ENCODE results near the gene EVX2.

EVX2 gene

GRCh38 chr2:176094349-176094748, 10.6 kb upstream of the EVX2 start:
- DNase-seq = no peak

GRCh38 chr2:176093898-176094249, 10.1 kb upstream of the EVX2 start:
- DNase-seq = no peak

GRCh38 chr2:176093145-176093897, 9.6 kb upstream of the EVX2 start:
- DNase-seq = no peak

GRCh38 chr2:176092270-176093144, 8.7 kb upstream of the EVX2 start, which contains the start of gene HOXD13:
TSS of gene HOXD13 (plus strand) at chr2:176092721. CDS start at chr2:176092891, 170 bp downstream.
- DNase-seq = no peak

GRCh38 chr2:176091329-176092258, 7.8 kb upstream of the EVX2 start:
- DNase-seq = no peak

- no peak for DNase-seq
These were observed 7.1 kb upstream of the EVX2 start for GRCh38 chr2:176090862-176091261.

GRCh38 chr2:176089843-176090395, 6.2 kb upstream of the EVX2 start:
- DNase-seq = no peak

- DNase-seq = no peak
These were observed 5.4 kb upstream of the EVX2 start for GRCh38 chr2:176088937-176089842.

GRCh38 chr2:176088048-176088936, 4.5 kb upstream of the EVX2 start:
- no peak for DNase-seq

GRCh38 chr2:176087330-176088047, 3.7 kb upstream of the EVX2 start:
- no peak for DNase-seq

GRCh38 chr2:176085861-176086771, 2.4 kb upstream of the EVX2 start:
- DNase-seq = no peak

GRCh38 chr2:176085120-176085788, 1.5 kb upstream of the EVX2 start:
- no peak for DNase-seq

GRCh38 chr2:176084611-176085119, 903 bp upstream of the EVX2 start:
- DNase-seq = no peak

- no peak for DNase-seq
These were observed 674 bp downstream of the EVX2 start for GRCh38 chr2:176082824-176083751.

GRCh38 chr2:176082525-176082823, 1.3 kb downstream of the EVX2 start:
- DNase-seq = no peak

GRCh38 chr2:176081837-176082524, 1.8 kb downstream of the EVX2 start:
- DNase-seq = no peak
